ENCODE data around the gene CLSTN1. TPM values are rescaled to one million over a fixed set of nuclear protein-coding genes. Genes with fewer than 3 reads are reported as not detected.

Gene CLSTN1
- total and polyA plus RNA-seq, 10 of the 15 experiments (the other 5 are each of a cell fraction or from before 2014, with no cell fraction given), result 2.7 to 64.4 (median 23.2) TPM

DNA sequence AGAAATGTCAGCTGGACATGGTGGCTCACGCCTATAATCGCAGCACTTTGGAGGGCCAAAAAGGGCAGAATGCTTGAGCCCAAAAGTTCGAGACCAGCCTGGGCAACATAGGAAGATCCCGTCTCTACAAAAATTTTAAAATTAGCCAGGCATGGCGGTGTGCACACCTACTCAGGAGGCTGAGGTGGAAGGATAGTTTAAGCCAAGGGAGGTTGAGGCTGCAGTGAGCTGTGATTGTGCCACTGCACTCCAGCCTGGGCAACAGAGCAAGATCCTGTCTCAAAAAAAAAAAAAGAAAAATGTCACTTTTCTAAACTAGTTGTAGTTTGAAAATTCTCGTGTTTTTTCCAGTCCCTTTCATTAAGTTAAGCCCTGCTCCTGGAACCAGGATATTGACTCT lies 9.1 kb downstream of the CLSTN1 start:
- ATAC-seq (no peak), DNase-seq (ENCODE audit: low read depth, low spot score) (no peak), FAIRE-seq (no peak)
- H4K20me1 ChIP-seq (ENCODE audit: control insufficient read depth, insufficient read depth), result no peaks in the 10 kb centered on the region
- SMC1A ChIA-PET (ENCODE audit: uncharacterized antibody, unreplicated experiment), result interaction anchor here (1.1 to 1.8 kb wide), 3 partner anchors 9 to 15 kb away, joined by 3 to 4 read pairs (median 3); no protein-coding TSS in a partner anchor
- no peak overlapping the region for H3K9ac ChIP-seq (ENCODE audit: control insufficient read depth, insufficient read depth, low read length)
- RAD21 ChIA-PET (ENCODE audit: unreplicated experiment), result no interaction called here
- no peak overlapping the region for H3K4me2 ChIP-seq (ENCODE audit: control insufficient read depth, insufficient read depth)
- intact Hi-C loops (cut with micrococcal nuclease; ENCODE audit: unreplicated experiment), result no loop called here
- H3K79me2 ChIP-seq (ENCODE audit: control insufficient read depth, insufficient read depth, low read length), result peaks cover 56% of the 10 kb centered on the region
- no TSS peak for BruUV-seq (replicated peaks)
- WGBS (ENCODE audit: insufficient coverage, insufficient replicate concordance, low lambda C conversion rate, missing lambda C conversion rate), result 91% methylated on average over 6 of the region's 6 CpGs
- POLR2A ChIA-PET, result interaction anchor here (0.6 kb wide), 1 partner anchor 271 kb away, joined by 4 read pairs; no protein-coding TSS in a partner anchor
- H3K4me3 ChIP-seq, result no peak overlapping the region
- no peak overlapping the region for H2AFZ ChIP-seq (ENCODE audit: control insufficient read depth, low read depth, low read length)
- in situ Hi-C loops (cut with MboI), result no loop called here
- H3K4me1 ChIP-seq (ENCODE audit: control insufficient read depth, insufficient read depth, low read length), result 0 out of 2 replicates have a peak, but pooled peaks cover 3% of the 10 kb centered on the region
- H3K36me3 ChIP-seq (ENCODE audit: control insufficient read depth in 2 of 2, insufficient read depth in 2 of 2, low read length in 1 of 2), result no peaks in the 10 kb centered on the region
- TF ChIP-seq NFYB (IDR thresholded peaks at IDR 0.05; ENCODE audit: insufficient read depth, low read depth, low read length) (no peak), ETV6 (conservative IDR thresholded peaks at IDR 0.05 in 1 of 2, IDR thresholded peaks at IDR 0.05 in 1 of 2; ENCODE audit: borderline replicate concordance in 1 of 2, low read depth in 1 of 2) (no peak), STAT3 (IDR thresholded peaks at IDR 0.05; ENCODE audit: low read depth, low read length) (no peak), ATF2 (IDR thresholded peaks at IDR 0.05; ENCODE audit: low read length) (no peak), USF2 (IDR thresholded peaks at IDR 0.05; ENCODE audit: borderline replicate concordance, low read depth, low read length) (no peak), GATAD2B (conservative IDR thresholded peaks at IDR 0.05; ENCODE audit: low read depth) (no peak), KAT2A (conservative IDR thresholded peaks at IDR 0.05; ENCODE audit: control insufficient read depth, low read depth, low read length) (no peak), NR2C2 (IDR thresholded peaks at IDR 0.05; ENCODE audit: borderline replicate concordance, control insufficient read depth, insufficient read length, low read depth) (no peak), KDM1A (IDR thresholded peaks at IDR 0.05; ENCODE audit: borderline replicate concordance) (no peak), NR2C1 (IDR thresholded peaks at IDR 0.05) (no peak), PAX5 (IDR thresholded peaks at IDR 0.05; ENCODE audit: borderline replicate concordance, low read depth, low read length) (no peak)
- H3K27ac ChIP-seq (ENCODE audit: control insufficient read depth, insufficient read depth), result no peak overlapping the region
- no peaks in the 10 kb centered on the region; the same call in 2 of the 3 replicates for H3K9me3 ChIP-seq (replicated peaks; ENCODE audit: control insufficient read depth, insufficient read depth, low read length)
- H3K27me3 ChIP-seq (replicated peaks in 1 of 2; ENCODE audit: control insufficient read depth in 2 of 2, insufficient read depth in 2 of 2, low read length in 1 of 2), result no peaks in the 10 kb centered on the region
- CTCF ChIA-PET, result interaction anchor here (0.7 to 2.9 kb wide), 2 partner anchors 30 to 222 kb away, joined by 5 to 8 read pairs; no protein-coding TSS in a partner anchor
